ENCODE measurements around the gene SEMA3G.

- TF ChIP-seq CTCF (conservative IDR thresholded peaks at IDR 0.05 in 1 of 2, IDR thresholded peaks at IDR 0.05 in 1 of 2; ENCODE audit: low read depth in 1 of 2, low read length in 2 of 2) (no peak), EZH2 (IDR thresholded peaks at IDR 0.05; ENCODE audit: low read length, missing control alignments) (no peak)
Observed at GRCh38 chr3:52439426-52440248, 5.3 kb downstream of the SEMA3G start.
